Measurements from ENCODE around the gene ANKHD1. TPM values are rescaled to one million over a fixed set of nuclear protein-coding genes. Genes with fewer than 3 reads are reported as not detected.

ANKHD1 gene
- total and polyA plus RNA-seq, 11 donors, result 41.4 to 78.8 (median 58.1) TPM

GRCh38 chr5:140381351-140381750, 20.3 kb upstream of the ANKHD1 start:
- intact Hi-C loops (cut with DNase I), result no loop called here
- ATAC-seq (no peak), DNase-seq (no peak)
- H3K4me3 ChIP-seq, result no peak overlapping the region
- H3K36me3 ChIP-seq, result no peaks in the 10 kb centered on the region
- TF ChIP-seq CTCF (IDR thresholded peaks at IDR 0.05) (no peak), POLR2A (IDR thresholded peaks at IDR 0.05) (no peak)
- H3K9me3 ChIP-seq, result no peaks in the 10 kb centered on the region
- peaks cover 0 to 7% (median 0%) of the 10 kb centered on the region in 12 donors for H3K4me1 ChIP-seq
- no peaks in the 10 kb centered on the region for H3K27me3 ChIP-seq
- WGBS, 4 donors, result 87 to 91% (median 88%) methylated on average over 4 of the region's 4 CpGs
- H3K27ac ChIP-seq, result no peak overlapping the region

- no peaks in the 10 kb centered on the region for H3K27me3 ChIP-seq
- TF ChIP-seq POLR2A (IDR thresholded peaks at IDR 0.05) (no peak), CTCF (IDR thresholded peaks at IDR 0.05) (no peak)
- peaks cover 0 to 7% (median 0%) of the 10 kb centered on the region in 12 donors for H3K4me1 ChIP-seq
- no peak overlapping the region for H3K27ac ChIP-seq
- ATAC-seq (no peak), DNase-seq (no peak)
- H3K9me3 ChIP-seq, result no peaks in the 10 kb centered on the region
- H3K4me3 ChIP-seq, result no peak overlapping the region
- H3K36me3 ChIP-seq, result no peaks in the 10 kb centered on the region
- WGBS, 4 donors, result 92 to 100% (median 97%) methylated on average over 1 of the region's 1 CpG
- intact Hi-C loops (cut with DNase I), result no loop called here
Observed at GRCh38 chr5:140381972-140382371, 19.7 kb upstream of the ANKHD1 start.

- Histone ChIP-seq H3K9me3 (no peaks in the 10 kb centered on the region), H3K36me3 (no peaks in the 10 kb centered on the region), H3K27ac (no peak overlapping the region), H3K27me3 (no peaks in the 10 kb centered on the region), H3K4me1 (peaks cover 0 to 7% (median 0%) of the 10 kb centered on the region in 12 donors), H3K4me3 (no peak overlapping the region)
- ATAC-seq, result no peak
- no peak for DNase-seq
- intact Hi-C loops (cut with DNase I), result no loop called here
- TF ChIP-seq POLR2A (IDR thresholded peaks at IDR 0.05), result no peak
- TF ChIP-seq CTCF (IDR thresholded peaks at IDR 0.05), result no peak
Observed at GRCh38 chr5:140382866-140383265, 18.8 kb upstream of the ANKHD1 start.

- intact Hi-C loops (cut with DNase I), result no loop called here
- DNase-seq (no peak), ATAC-seq (no peak)
- Histone ChIP-seq H3K27ac (no peak overlapping the region), H3K9me3 (no peaks in the 10 kb centered on the region), H3K4me3 (no peak overlapping the region), H3K27me3 (no peaks in the 10 kb centered on the region), H3K36me3 (no peaks in the 10 kb centered on the region), H3K4me1 (peaks cover 0 to 7% (median 0%) of the 10 kb centered on the region in 12 donors)
- TF ChIP-seq CTCF (IDR thresholded peaks at IDR 0.05) (no peak), POLR2A (IDR thresholded peaks at IDR 0.05) (no peak)
- WGBS, 4 donors, result 62 to 75% (median 65%) methylated on average over 2 of the region's 2 CpGs
Observed at GRCh38 chr5:140383300-140383699, 18.3 kb upstream of the ANKHD1 start.

Measured in heart left ventricle (tissue), 16 donors.